Mesothelial cell of epicardium (in vitro differentiated cells): Measurements from ENCODE around the gene GPER1. TPM values are rescaled to one million over a fixed set of nuclear protein-coding genes. Genes with fewer than 3 reads are reported as not detected.

Source experiments
- total RNA-seq: library from RNA; stranded (reverse); gene quantifications from 3 replicates; pipeline ENCODE4 v1.2.1, GENCODE V29; 2021

GPER1 gene
- total RNA-seq, 1 donor from 2014 or later, result 2.1 TPM

Other genes with a start within 250 kb of the GPER1 start
- gene GET4, start 211.6 kb upstream of the GPER1 start, total RNA-seq, result 67.9 to 77.6 TPM (median 72.2 TPM) in 3 replicates
- 2.9 to 5.3 TPM (median 4.0 TPM) in 3 replicates for gene ADAP1, start 133.4 kb upstream of the GPER1 start, total RNA-seq
- gene COX19, start 112.6 kb upstream of the GPER1 start, total RNA-seq, result 19.2 to 22.0 TPM (median 20.2 TPM) in 3 replicates
- gene CYP2W1, start 104.9 kb upstream of the GPER1 start, total RNA-seq, result 5.6 to 6.2 TPM (median 5.8 TPM) in 3 replicates
- gene GPR146, start 43.6 kb upstream of the GPER1 start, total RNA-seq, result 1.0 to 1.6 TPM (median 1.0 TPM) in 3 replicates
- 15.3 to 16.3 TPM (median 15.6 TPM) in 3 replicates for gene ZFAND2A, start 72.1 kb downstream of the GPER1 start, total RNA-seq
- gene UNCX, start 144.8 kb downstream of the GPER1 start, total RNA-seq, result not detected in 3 replicates